Fibroblast of the aortic adventitia (primary cell): ENCODE data around the gene DOK4. TPM values are rescaled to one million over a fixed set of nuclear protein-coding genes. Genes with fewer than 3 reads are reported as not detected.
"Not testable (repeated sequence)": the region's sequence is repeated elsewhere in the genome, so short reads cannot be mapped to it uniquely, and the experiment has no call there.

Experiments used
- DNase-seq: peaks from one replicate; pipeline ENCODE4 v3.0.0-alpha.2; 2010; ENCODE audit warnings: low read depth
- H3K4me3 ChIP-seq: 2 replicates; pipeline ENCODE4 v1.5.1; 2011; ENCODE audit warnings: low read depth, mild to moderate bottlenecking, control low read depth, low read length, moderate library complexity
- total RNA-seq: library from RNA; depleted of rRNA; stranded (reverse); fragments of >200 nt; gene quantifications from 2 replicates; pipeline ENCODE4 v1.2.3, GENCODE V29; 2012; ENCODE audit warnings: low replicate concordance
- TF ChIP-seq, protein P1 (sequence below): IDR thresholded peaks from 2 replicates; pipeline ENCODE4 v1.5.1; 2011; ENCODE audit warnings: mild to moderate bottlenecking, low read length, control low read depth, inconsistent platforms; ENCODE audit not compliant: insufficient read depth

Gene DOK4
- total RNA-seq, 1 donor: 29.6 TPM

DNA sequence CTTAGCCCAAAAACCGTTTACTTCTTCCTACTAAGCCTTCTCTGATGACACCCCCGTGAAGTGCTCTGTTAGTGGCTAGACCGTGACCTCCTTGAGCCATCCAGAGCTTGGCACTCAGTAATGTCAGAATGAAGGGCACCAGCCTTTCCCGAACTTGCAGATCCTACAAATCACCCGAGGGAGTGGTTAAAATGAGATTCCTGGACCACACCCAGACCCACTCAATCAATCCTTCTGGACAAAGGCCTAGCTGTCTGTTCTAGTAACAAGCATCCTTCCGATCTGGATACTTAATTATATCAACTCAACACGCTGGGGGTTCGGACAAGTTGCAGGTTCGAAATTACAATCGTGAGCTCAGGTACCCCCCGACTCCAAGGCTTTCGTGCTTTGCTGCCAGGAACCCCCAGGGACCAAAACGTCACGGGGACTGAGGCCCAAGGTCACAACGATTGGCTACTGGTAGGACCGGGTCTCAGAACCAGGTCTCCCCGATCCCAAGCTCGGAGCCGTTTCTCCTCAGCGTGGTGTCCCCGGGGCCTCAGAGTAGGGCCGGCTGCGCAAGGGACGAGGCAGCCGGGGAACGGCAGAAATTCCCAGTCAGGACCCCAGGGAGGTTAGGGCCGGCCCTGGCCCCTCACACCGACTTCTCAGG lies 39.6 kb downstream of the DOK4 start:
- peak; percentile 35 for DNase-seq
- TF ChIP-seq, protein P1, sequence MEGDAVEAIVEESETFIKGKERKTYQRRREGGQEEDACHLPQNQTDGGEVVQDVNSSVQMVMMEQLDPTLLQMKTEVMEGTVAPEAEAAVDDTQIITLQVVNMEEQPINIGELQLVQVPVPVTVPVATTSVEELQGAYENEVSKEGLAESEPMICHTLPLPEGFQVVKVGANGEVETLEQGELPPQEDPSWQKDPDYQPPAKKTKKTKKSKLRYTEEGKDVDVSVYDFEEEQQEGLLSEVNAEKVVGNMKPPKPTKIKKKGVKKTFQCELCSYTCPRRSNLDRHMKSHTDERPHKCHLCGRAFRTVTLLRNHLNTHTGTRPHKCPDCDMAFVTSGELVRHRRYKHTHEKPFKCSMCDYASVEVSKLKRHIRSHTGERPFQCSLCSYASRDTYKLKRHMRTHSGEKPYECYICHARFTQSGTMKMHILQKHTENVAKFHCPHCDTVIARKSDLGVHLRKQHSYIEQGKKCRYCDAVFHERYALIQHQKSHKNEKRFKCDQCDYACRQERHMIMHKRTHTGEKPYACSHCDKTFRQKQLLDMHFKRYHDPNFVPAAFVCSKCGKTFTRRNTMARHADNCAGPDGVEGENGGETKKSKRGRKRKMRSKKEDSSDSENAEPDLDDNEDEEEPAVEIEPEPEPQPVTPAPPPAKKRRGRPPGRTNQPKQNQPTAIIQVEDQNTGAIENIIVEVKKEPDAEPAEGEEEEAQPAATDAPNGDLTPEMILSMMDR: no peak
- H3K4me3 ChIP-seq: peak overlapping the region; percentile 97

DNA sequence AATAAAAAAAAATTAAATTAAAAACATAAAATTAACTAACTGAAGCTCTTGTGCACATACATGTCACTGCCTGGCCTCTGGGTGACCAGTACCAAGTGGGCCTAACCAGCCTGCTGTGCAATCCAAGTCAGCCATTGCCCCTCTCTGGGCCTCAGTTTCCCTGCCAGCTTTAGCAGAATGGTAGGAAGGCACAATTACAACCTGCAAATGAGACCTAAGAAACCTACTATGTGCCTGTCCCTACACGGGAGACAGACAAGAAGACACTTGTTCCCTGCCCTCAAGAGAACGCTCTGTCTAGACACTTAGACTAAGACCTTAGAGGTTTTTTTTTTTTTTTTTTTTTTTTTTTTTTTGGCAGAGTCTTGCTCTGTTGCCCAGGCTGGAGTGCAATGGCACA lies 40.8 kb downstream of the DOK4 start:
- H3K4me3 ChIP-seq: no peak overlapping the region
- DNase-seq: no peak
- TF ChIP-seq, protein P1: no peak

DNA sequence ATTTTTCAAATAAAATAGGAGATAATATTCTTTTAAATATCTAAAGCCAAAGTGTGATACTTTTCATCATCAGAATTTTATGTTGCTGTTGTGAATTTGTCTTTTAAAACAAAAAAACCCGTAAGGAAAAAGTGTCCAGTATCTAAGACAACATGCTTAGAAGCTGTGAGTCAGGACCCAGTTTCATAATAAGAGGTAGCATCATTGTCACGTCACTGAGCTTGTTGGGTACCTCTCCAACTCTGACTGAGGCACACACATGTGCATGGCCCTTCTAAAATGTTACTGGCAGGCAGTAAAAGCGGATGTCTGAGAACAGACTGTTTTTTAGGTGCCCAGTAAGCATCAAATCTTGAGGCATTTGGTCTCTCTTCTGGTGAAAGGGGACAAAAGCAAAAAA lies 41.6 kb downstream of the DOK4 start:
- TF ChIP-seq, protein P1: no peak
- no peak overlapping the region for H3K4me3 ChIP-seq
- DNase-seq: peak; percentile 59

DNA sequence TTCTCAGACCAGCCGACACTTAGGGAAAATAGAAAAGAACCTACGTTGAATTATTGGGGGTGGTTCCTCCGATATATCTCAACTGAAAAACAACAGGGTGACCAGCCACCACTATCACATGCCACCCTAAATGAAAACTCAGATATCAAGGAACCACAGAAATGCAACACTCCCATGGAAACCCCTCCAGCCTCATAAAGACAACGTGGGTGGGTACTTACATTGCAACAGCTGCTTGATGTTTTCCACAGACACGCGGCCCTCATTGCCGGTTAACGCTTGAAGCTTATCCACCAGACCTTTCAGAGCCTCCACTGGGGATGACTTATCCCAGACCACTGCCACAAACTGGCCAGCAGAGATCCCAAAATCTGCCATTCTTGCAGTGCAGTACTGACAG lies 45.7 kb downstream of the DOK4 start:
- not testable (repeated sequence) for H3K4me3 ChIP-seq, DNase-seq

DNA sequence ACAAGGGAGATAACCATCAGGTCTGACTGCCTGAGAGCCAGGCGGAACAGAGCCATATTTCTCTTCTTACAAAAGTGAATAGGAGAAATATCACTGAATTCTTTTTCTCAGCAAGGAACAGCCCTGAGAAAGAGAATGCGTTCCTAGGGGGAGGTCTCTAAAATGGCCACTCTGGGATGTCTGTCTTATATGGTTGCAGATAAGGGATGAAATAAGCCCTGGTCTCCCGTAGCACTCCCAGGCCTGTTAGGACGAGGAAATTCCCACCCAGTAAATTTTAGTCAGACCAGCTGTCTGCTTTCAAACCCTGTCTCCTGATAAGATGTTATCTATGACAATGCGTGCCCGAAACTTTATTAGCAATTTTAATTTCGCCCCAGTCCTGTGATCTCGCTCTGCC lies 46.3 kb downstream of the DOK4 start:
- H3K4me3 ChIP-seq, DNase-seq: not testable (repeated sequence)

DNA sequence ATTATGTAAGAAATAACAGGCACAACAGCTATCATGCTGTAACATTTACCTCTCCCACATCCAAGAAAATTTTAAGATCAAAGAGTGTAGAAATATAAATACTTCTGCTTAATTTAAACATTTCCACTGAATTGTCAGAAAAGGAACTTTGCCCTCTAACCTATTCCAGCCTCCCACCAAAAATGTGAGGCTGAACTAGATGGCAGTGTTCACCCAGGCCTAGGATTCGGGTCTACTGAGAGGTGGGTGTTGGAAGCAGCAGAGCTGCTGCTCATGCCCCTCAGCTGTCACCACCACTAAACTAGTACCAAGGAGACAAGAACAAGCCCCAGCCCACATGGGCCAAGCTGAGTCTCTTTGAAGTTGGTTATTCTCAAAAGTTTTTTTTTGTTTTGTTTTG lies 50.5 kb downstream of the DOK4 start:
- no peak overlapping the region for H3K4me3 ChIP-seq
- TF ChIP-seq, protein P1: no peak
- no peak for DNase-seq

DNA sequence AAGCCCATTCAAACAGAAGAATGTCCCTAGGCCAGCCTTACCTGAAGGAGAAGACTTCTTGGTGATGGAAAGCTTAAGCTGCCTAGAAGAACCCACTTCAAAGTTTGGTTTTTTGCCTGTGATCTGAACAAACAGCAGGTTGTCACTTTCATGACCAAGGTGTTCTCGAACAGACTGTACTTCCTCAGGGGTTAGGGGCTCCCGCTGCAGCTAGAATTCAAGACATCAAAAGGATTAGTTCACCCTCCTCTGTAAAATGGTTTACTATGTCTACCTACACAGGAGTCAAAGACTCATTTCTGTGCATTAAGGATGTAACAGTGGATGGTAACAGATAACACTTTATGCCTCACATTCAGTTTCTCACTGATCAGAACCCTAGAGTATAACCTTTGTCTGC lies 52.3 kb downstream of the DOK4 start:
- DNase-seq: no peak
- no peak overlapping the region for H3K4me3 ChIP-seq
- TF ChIP-seq, protein P1: no peak

DNA sequence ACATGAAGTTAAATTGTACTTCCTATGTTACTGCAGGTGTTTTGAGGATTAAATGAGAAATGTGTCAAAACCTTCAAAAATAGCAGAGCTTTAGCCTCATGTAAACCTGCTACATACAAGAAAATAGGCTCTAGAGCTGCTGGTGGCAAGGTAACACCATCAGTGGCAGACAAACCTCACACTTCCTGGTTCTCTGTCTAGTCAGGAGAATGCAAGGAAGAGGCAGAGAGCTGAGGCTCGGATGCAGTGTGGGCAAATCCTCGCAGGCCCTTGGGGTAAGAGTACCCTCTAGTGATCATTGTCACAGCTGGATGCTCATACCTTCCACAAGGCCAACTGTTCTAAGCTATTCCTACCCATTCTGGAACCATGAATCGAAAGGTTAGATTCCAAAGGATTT lies 53.3 kb downstream of the DOK4 start:
- TF ChIP-seq, protein P1: no peak
- DNase-seq: no peak
- no peak overlapping the region for H3K4me3 ChIP-seq
